H1 (cell line): ENCODE results near the gene UGT1A3. TPM values are rescaled to one million over a fixed set of nuclear protein-coding genes. Genes with fewer than 3 reads are reported as not detected.

ENCODE experiments used
- HDAC6 ChIP-seq: IDR thresholded peaks from one replicate; pipeline ENCODE4 v1.7.1; 2012; ENCODE audit warnings: low read depth, mild to moderate bottlenecking, inconsistent platforms, low read length, moderate library complexity
- polyA plus RNA-seq, 7 experiments: library from polyadenylated mRNA; depleted of rRNA in 3 of 7; stranded (reverse) in 5 of 7; unstranded in 2 of 7; fragments of >200 nt in 5 of 7; fragments of 200-250 nt in 2 of 7; gene quantifications; 1 replicate in 5 of 7; 2 replicates in 1 of 7; 4 replicates in 1 of 7; pipeline versions ENCODE4 v1.2.1 to v1.2.3, GENCODE V29; 2011 to 2013; ENCODE audit warnings: missing spikeins in 2 of 7, mixed read lengths in 2 of 7
- total RNA-seq: library from RNA; stranded (reverse); fragmentation: NEBNext Ultra II Directional; extraction: Animal tissue kit (Norgen Biotek cat#: 25700); gene quantifications from 2 replicates; pipeline ENCODE4 v1.2.1, GENCODE V29; 2021

The UGT1A3 gene
- total and polyA plus RNA-seq, 2 of the 8 experiments (the other 6 are each of a cell fraction or from before 2014, with no cell fraction given), result not detected

GRCh38 chr2:233712611-233713261 lies 16.1 kb upstream of the UGT1A3 start, which contains the start of gene UGT1A5 (continued):
- no peak for TF ChIP-seq HDAC6
